Adrenal gland (tissue), 12 donors: ENCODE results near the gene CSNK1A1. TPM values are rescaled to one million over a fixed set of nuclear protein-coding genes. Genes with fewer than 3 reads are reported as not detected.
A peak's percentile ranks its signal among the peaks of the same experiment; 100 is the strongest.
"Not testable (repeated sequence)": the region's sequence is repeated elsewhere in the genome, so short reads cannot be mapped to it uniquely, and the experiment has no call there.

Experiments
- DNase-seq, 7 donors: peaks; one replicate each; pipeline ENCODE4 v3.0.0-alpha.2; 2019 to 2020
- H3K27ac ChIP-seq, 5 donors: fragments of 200-600 bp; sonication (generic) in 4 of 5; 1 replicate in 3 of 5; 2 replicates in 2 of 5; pipeline versions ENCODE4 v1.5.1 to v1.8.0; 2016 to 2020; ENCODE audit warnings: mild to moderate bottlenecking in 1 of 5
- H3K27me3 ChIP-seq: fragments of 200-600 bp; 2 replicates; pipeline ENCODE4 v1.8.0; 2021
- H3K36me3 ChIP-seq, 2 donors: fragments of 200-600 bp; replicated peaks in 1 of 2; 1 replicate in 1 of 2; 2 replicates in 1 of 2; pipeline versions ENCODE4 v1.5.1 to v1.8.0; 2018 to 2022
- H3K4me1 ChIP-seq, 2 donors: fragments of 200-600 bp; replicated peaks in 1 of 2; 1 replicate in 1 of 2; 2 replicates in 1 of 2; pipeline versions ENCODE4 v1.5.1 to v1.8.0; 2018 to 2021
- H3K4me3 ChIP-seq, 4 donors: fragments of 200-600 bp; sonication (generic) in 3 of 4; one replicate each; pipeline ENCODE4 v1.5.1; 2016 to 2018
- H3K9me3 ChIP-seq, 3 donors: fragments of 200-600 bp; sonication (generic) in 1 of 3; replicated peaks in 1 of 3; 1 replicate in 2 of 3; 2 replicates in 1 of 3; pipeline versions ENCODE4 v1.5.1 to v1.8.0; 2016 to 2021
- POLR2A ChIP-seq, 2 donors: fragments of 450-650 bp; IDR thresholded peaks; one replicate each; pipeline ENCODE4 v1.6.1; 2017; ENCODE audit warnings: antibody characterized with exemption in 2 of 2, mild to moderate bottlenecking in 2 of 2, moderate library complexity in 1 of 2
- WGBS, 4 donors: extraction: QIAGEN DNeasy Blood & Tissue Kit in 2 of 4; methylation state at CpG; one replicate each; pipeline versions ENCODE4 v1.1.5 to v1.1.7; 2013 to 2017; 5-methylcytosine and 5-hydroxymethylcytosine counted together
- intact Hi-C, 2 donors: fragments of 100-400 bp; cut with DNase I; formaldehyde crosslinking; loops; one replicate each; pipeline versions ENCODE4 v1.14.1 to v1.15.0; 2022 to 2023
- polyA plus RNA-seq, 3 donors: library from polyadenylated mRNA; stranded (reverse); fragments of 200-250 nt in 2 of 3; fragments of 350-450 nt in 1 of 3; fragmentation: Illumina TruSeq in 1 of 3; extraction: RNeasy Lipid Tissue Mini Kit (QIAGEN cat#74804) in 1 of 3; gene quantifications; one replicate each; pipeline ENCODE4 v1.2.3, GENCODE V29; 2013 to 2014
- total RNA-seq, 9 donors: library from RNA; depleted of rRNA in 4 of 9; stranded (reverse); fragments of >200 nt in 4 of 9; fragments of 120-200 nt in 1 of 9; fragmentation: NEBNext Ultra II Directional in 1 of 9; extraction: Animal tissue kit (Norgen Biotek cat#: 25700) in 1 of 9; gene quantifications; one replicate each; pipeline versions ENCODE4 v1.1.0 to v1.2.4, GENCODE V29; 2013 to 2023
- TF ChIP-seq, protein P1 (sequence below), 6 experiments: fragments of 450-650 bp in 4 of 6; fragments of 200-600 bp in 2 of 6; sonication (generic) in 1 of 6; IDR thresholded peaks; 1 replicate in 5 of 6; 2 replicates in 1 of 6; pipeline versions ENCODE4 v1.5.1 to v1.8.0; 2016 to 2021; ENCODE audit warnings: antibody characterized with exemption in 6 of 6, mild to moderate bottlenecking in 2 of 6, moderate library complexity in 1 of 6
- donor health status: healthy with polysubstance abuse.
- donor health status: Bipolar disorder and iron deficiency.
- donor health status: DM: yes; HTN: yes; CAD: no.
- donor health status: DM: no; HTN: no; CAD: no.
- donor health status: DM: no; HTN: no; CAD: no.
- donor health status: DM: yes; HTN: yes; CAD: no.

CSNK1A1 gene
- total and polyA plus RNA-seq, 12 donors, result 51.0 to 301 (median 220) TPM

DNA sequence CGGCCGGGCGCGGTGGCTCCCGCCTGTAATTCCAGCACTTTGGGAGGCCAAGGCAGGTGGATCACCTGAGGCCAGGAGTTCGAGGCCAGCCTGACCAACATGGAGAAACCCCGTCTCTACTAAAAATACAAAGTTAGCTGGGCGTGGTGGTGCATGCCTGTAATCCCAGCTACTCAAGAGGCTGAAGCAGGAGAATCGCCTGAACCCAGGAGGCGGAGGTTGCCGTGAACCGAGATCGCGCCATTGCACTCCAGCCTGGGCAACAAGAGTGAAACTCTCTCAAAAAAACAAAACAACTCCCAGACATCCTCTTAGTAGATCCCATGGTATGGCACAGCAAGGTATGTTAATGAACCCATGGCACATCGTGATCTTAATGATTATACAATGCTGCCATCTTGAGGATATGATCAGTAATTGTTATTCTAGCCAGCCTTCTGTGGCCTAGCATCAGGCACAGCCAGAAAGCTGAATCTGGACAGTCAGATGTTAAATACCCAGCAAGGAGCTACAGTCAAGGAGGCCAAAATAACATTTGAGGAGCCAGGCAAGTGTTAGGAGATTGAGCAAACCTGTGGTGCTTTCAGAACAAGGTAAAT, 13.4 kb upstream of the CSNK1A1 start:
- TF ChIP-seq, protein P1, sequence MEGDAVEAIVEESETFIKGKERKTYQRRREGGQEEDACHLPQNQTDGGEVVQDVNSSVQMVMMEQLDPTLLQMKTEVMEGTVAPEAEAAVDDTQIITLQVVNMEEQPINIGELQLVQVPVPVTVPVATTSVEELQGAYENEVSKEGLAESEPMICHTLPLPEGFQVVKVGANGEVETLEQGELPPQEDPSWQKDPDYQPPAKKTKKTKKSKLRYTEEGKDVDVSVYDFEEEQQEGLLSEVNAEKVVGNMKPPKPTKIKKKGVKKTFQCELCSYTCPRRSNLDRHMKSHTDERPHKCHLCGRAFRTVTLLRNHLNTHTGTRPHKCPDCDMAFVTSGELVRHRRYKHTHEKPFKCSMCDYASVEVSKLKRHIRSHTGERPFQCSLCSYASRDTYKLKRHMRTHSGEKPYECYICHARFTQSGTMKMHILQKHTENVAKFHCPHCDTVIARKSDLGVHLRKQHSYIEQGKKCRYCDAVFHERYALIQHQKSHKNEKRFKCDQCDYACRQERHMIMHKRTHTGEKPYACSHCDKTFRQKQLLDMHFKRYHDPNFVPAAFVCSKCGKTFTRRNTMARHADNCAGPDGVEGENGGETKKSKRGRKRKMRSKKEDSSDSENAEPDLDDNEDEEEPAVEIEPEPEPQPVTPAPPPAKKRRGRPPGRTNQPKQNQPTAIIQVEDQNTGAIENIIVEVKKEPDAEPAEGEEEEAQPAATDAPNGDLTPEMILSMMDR (IDR thresholded peaks at IDR 0.05), result peak; percentile 39 to 87 (median 82)
- intact Hi-C loops, result loop anchor here in 1 of 2 donors (5.0 to 10.0 kb wide), 3 partner anchors 122 to 430 kb away; no protein-coding TSS in a partner anchor
- H3K4me3 ChIP-seq, result peak overlapping the region in 1 of 4 donors; percentile 17
- H3K4me1 ChIP-seq, result peaks cover 14 to 31% of the 10 kb centered on the region in 2 donors
- peak in 2 of 7 donors; percentile 15 to 23 for DNase-seq
- not testable (repeated sequence) for H3K27ac ChIP-seq, H3K9me3 ChIP-seq, H3K27me3 ChIP-seq, H3K36me3 ChIP-seq
- 42 to 51% (median 50%) methylated on average over 12 to 15 of the region's 15 CpGs for WGBS, 4 donors

DNA sequence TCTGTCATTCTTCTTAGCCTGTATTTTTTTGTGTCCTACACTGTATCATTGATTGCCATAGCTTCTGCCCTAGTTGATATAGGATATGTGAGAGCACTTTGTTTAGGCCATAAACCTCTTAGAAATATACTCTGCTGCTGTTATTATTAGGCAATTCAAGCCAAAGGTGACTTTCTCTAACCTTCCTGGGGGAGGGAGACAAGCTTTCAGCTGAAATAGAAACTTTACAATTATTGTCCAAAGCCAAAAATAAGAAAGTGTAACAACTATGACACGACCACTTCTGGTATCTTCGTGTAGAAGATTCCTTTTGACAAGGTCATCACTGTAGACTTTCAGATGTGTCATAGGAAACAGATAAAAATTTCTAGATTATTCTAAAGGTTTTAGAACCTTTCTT, 12.2 kb upstream of the CSNK1A1 start:
- intact Hi-C loops, result loop anchor here in 1 of 2 donors (10.0 kb wide), 1 partner anchor 429 kb away; no protein-coding TSS in a partner anchor
- DNase-seq, result no peak
- H3K27me3 ChIP-seq, result no peaks in the 10 kb centered on the region
- H3K4me1 ChIP-seq, result peaks cover 14 to 31% of the 10 kb centered on the region in 2 donors
- no peak for TF ChIP-seq POLR2A (IDR thresholded peaks at IDR 0.05)
- TF ChIP-seq, protein P1 (IDR thresholded peaks at IDR 0.05), result no peak
- 10 to 40% (median 24%) methylated on average over 2 of the region's 2 CpGs for WGBS, 4 donors
- H3K9me3 ChIP-seq, result no peaks in the 10 kb centered on the region
- H3K4me3 ChIP-seq, result no peak overlapping the region
- no peaks in the 10 kb centered on the region for H3K36me3 ChIP-seq
- peak overlapping the region; percentile 53 to 85 (median 66) for H3K27ac ChIP-seq

DNA sequence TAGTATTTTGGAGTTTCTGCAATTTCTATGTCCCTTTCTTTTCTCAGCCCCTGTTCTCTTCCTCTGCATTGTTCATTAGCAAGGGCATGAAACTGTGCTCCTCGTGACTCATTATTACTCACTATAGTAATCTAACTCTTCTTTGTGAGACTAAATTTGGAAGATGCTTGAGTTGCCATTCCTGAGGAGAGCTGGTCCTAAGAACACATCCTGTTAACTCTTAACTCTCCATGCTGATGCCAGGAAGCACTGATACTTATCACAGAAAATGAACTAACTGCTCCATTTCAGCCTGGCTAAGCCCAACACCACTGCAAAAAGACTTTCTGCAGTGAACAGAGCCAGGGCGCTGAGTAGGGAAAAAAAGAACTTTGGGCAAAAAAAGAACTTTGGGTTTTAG, 10.6 kb upstream of the CSNK1A1 start:
- TF ChIP-seq POLR2A (IDR thresholded peaks at IDR 0.05), result peak in 1 of 2 donors; percentile 37
- TF ChIP-seq, protein P1 (IDR thresholded peaks at IDR 0.05), result no peak
- H3K27ac ChIP-seq, result peak overlapping the region; percentile 59 to 85 (median 73)
- intact Hi-C loops, result loop anchor here in 1 of 2 donors (10.0 kb wide), 1 partner anchor 427 kb away; no protein-coding TSS in a partner anchor

DNA sequence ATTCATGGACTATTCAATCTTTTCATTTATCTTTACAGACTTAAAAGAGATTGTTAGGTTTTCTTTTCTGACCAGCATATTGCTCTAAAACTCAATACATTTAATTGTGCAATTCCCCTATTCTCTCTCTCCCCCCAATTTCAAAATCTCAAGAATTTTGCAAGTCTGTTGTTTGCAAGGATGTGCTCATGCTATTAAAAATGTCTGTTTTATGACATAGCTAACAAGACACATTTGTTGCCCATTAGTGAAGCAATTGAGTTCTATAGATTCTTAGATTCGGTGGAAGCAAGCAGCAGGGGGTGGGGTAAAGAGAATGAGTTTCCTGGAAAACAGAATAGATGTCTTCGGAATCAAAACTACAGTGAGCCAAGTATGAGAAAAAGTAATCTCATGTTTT, 8.5 kb upstream of the CSNK1A1 start:
- H3K9me3 ChIP-seq, result no peaks in the 10 kb centered on the region
- no peaks in the 10 kb centered on the region for H3K27me3 ChIP-seq
- TF ChIP-seq, protein P1 (IDR thresholded peaks at IDR 0.05), result no peak
- no peak for TF ChIP-seq POLR2A (IDR thresholded peaks at IDR 0.05)
- WGBS, 4 donors, result 70 to 82% (median 78%) methylated on average over 2 of the region's 2 CpGs
- DNase-seq, result no peak
- intact Hi-C loops, result loop anchor here (5.0 to 10.0 kb wide), 2 partner anchors 117 to 425 kb away; no protein-coding TSS in a partner anchor
- no peak overlapping the region for H3K27ac ChIP-seq
- H3K4me1 ChIP-seq, result peaks cover 14 to 31% of the 10 kb centered on the region in 2 donors
- no peaks in the 10 kb centered on the region for H3K36me3 ChIP-seq
- no peak overlapping the region for H3K4me3 ChIP-seq

More for the DNA sequence above, 10.6 kb upstream of the CSNK1A1 start:
- Histone ChIP-seq H3K9me3 (no peaks in the 10 kb centered on the region), H3K27me3 (no peaks in the 10 kb centered on the region), H3K4me3 (peak overlapping the region in 1 of 4 donors; percentile 20), H3K36me3 (no peaks in the 10 kb centered on the region), H3K4me1 (peaks cover 14 to 31% of the 10 kb centered on the region in 2 donors)
- 32 to 41% (median 38%) methylated on average over 2 of the region's 2 CpGs for WGBS, 4 donors
- DNase-seq, result peak in 2 of 7 donors; percentile 41 to 48
